Measurements from ENCODE around the gene GRAP2.
"Not testable (repeated sequence)": the region's sequence is repeated elsewhere in the genome, so short reads cannot be mapped to it uniquely, and the experiment has no call there.

DNA sequence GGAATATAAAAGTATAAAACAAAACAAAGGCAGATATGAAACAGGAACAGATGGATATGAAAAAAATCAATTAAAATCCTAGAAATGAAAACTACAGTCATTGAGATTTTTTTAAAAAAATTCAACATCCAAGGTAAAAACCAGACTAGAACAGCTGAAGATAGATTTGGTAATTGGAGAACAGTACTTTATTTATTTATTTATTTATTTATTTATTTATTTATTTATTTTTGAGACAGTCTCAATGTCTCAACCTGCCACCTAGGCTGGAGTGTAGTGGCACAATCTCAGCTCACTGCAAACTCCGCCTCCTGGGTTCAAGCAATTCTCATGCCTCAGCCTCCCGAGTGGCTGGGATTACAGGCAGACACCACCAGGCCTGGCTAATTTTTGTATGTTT lies 31.1 kb upstream of the GRAP2 start:
- TF ChIP-seq, protein P1, sequence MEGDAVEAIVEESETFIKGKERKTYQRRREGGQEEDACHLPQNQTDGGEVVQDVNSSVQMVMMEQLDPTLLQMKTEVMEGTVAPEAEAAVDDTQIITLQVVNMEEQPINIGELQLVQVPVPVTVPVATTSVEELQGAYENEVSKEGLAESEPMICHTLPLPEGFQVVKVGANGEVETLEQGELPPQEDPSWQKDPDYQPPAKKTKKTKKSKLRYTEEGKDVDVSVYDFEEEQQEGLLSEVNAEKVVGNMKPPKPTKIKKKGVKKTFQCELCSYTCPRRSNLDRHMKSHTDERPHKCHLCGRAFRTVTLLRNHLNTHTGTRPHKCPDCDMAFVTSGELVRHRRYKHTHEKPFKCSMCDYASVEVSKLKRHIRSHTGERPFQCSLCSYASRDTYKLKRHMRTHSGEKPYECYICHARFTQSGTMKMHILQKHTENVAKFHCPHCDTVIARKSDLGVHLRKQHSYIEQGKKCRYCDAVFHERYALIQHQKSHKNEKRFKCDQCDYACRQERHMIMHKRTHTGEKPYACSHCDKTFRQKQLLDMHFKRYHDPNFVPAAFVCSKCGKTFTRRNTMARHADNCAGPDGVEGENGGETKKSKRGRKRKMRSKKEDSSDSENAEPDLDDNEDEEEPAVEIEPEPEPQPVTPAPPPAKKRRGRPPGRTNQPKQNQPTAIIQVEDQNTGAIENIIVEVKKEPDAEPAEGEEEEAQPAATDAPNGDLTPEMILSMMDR (IDR thresholded peaks at IDR 0.05), result not testable (repeated sequence)
- not testable (repeated sequence) for TF ChIP-seq POLR2A, POLR2AphosphoS5 (IDR thresholded peaks at IDR 0.05)

Data from breast epithelium (tissue), 3 donors.